Measurements from ENCODE around the gene PNPLA3.

The PNPLA3 gene

DNA sequence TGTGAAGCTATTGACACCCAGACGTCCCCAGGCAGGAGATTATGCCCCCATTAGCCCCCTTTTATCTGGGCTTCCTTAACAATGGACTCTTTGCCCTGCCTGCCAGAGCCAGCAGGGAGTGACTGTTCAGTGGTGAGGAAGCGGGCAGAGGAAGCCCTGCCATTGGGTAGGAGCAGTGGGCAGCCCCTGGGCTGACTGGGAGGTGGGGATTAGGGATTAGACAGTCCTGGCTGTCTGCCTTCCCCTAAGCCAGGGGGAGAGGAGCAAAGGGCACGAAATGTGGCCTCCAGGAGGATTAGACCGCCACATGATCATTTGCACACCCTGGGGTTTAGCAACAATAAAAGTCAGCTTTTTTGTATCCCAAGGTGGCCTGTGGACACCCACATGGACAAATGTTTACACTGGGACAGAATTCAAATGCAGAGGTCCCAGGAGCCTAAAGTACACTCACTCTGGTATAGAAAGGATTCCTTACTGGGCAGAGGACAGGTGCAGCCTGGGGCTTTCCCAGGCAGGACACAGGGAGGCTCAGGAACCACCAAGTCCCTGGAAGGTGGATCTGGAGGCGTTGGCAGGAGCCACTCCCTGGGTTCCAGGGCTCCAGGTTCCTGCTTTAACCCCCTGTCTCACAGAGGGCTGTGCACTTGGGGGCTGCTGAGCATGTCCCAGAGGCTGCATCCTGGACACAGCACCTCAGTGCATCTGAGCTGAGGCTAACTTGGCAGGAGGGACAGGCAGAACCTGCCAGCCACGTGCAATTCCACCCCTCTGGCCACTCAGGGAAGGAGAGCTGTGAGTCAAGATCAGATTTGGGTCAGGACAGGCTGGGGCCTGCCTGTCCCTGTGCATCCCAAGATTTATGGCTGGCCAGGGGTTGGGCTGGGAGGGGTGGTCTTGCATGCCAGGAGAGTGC lies 2.1 kb downstream of the PNPLA3 start:
- no peak for DNase-seq

DNA sequence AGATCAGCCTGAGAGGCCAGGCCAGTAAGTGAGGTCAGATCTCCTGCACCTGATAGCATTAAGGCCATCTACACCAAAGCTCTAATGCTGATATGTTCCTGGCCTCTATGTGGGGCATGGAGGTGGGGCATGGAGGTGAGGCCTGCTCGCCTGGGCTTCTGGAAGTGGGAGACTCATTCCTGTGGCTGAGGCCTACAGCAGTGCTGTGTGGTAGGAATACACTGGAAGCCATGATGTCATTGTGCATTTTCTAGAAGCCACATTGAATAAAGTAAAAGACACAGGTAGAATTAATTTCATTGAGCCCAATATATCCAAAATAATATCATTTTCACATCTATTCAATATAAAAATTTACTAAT lies 2.7 kb downstream of the PNPLA3 start:
- no peak for DNase-seq

DNA sequence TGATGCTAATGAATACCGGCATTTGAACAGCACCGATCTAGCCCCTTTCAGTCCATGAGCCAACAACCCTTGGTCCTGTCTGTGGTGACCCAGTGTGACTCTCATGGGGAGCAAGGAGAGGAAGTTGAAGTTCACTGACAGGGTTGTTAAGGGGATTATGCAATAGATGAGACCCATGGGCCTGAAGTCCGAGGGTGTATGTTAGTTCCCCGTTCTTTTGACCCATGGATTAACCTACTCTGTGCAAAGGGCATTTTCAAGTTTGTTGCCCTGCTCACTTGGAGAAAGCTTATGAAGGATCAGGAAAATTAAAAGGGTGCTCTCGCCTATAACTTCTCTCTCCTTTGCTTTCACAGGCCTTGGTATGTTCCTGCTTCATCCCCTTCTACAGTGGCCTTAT lies 4.9 kb downstream of the PNPLA3 start:
- peak in 1 of 2 donors; percentile 27 for DNase-seq

DNA sequence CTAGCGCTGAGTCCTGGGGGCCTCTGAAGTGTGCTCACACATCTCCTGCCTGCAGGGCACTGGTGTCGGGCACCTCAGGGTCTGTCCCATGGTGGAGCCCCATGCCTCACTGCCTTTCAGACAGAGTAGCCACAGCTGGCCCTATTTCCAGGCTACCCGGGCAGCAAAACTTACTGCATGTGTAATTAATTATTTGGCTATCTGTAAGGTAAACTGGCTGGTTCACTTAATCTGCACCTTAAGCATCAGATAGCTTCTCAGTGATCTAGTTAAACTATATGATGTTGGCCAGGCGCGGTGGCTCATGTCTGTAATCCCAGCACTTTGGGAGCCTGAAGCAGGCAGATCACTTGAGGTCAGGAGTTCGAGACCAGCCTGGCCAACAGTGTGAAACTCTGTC lies 5.3 kb downstream of the PNPLA3 start:
- DNase-seq: no peak

DNA sequence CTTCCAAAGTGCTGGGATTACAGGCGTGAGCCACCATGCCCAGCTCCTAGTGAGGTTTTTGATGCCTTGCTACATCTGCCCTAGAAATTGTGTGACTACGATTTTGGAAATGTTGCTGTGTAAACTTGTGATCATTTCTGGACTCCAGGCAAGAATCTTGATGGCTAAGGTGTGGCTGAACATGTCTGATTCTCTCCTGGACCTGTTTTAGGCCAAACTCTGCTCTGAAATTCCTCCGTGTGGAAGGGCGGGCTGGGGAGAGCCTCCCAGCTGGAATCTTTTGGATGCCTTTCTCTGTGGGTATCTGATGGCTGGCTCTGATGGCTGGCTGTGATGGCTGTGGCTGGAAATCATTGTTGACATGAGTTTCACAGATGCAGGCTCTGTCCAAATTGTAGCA lies 8.2 kb downstream of the PNPLA3 start:
- no peak for DNase-seq

DNA sequence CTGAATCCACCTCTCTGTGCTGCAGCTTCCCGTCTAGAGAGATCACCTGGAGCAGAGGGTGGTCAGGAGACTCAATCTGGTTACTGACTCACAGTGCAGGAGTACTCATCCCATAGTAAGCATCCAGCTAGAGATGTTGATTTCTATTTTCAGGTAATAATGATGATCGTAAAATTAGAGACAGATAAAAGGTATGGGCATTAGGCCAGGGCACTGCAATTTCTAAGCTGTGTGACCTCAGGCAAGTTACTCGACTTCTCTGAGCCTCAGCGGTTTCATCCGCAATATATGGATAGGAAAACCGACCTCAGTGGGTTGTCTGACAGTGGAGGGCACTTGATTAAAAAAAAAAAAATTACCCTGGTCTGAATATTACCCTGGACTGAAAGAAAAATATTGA lies 17.8 kb downstream of the PNPLA3 start:
- DNase-seq: no peak

DNA sequence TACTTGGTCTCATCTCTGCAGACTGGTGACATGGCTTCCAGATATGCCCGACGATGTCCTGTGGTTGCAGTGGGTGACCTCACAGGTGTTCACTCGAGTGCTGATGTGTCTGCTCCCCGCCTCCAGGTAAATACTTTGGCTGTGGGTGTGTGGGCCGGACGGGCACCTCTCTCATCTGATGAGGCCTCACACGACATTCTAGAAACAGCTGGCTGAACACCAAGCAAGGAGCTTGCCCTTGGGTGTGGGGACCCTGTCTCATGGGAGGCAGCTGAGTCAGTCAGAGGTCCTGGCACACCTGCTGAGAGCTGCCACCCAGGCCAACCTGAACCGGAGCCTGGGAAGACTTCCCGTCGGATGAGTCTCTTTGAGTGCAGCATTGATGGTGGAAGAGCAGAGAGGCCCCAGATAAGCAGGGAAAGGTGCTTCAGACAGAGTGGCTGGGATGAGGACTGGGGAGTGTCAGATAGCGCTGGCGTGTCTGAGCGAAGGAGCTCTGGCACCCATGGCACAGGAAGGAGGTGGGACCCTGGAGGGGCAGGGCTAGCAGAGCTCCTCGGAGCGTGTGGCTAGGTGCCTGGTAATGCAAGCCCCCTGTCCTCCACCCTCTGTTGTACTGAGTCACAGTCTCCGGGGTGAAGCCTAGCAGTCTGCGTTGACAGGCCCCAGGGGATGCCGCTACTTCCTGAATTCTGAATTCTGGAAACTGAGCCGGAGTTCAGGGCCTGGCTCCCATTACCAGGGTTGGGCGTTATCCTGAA lies 21.2 kb downstream of the PNPLA3 start:
- no peak for DNase-seq

DNA sequence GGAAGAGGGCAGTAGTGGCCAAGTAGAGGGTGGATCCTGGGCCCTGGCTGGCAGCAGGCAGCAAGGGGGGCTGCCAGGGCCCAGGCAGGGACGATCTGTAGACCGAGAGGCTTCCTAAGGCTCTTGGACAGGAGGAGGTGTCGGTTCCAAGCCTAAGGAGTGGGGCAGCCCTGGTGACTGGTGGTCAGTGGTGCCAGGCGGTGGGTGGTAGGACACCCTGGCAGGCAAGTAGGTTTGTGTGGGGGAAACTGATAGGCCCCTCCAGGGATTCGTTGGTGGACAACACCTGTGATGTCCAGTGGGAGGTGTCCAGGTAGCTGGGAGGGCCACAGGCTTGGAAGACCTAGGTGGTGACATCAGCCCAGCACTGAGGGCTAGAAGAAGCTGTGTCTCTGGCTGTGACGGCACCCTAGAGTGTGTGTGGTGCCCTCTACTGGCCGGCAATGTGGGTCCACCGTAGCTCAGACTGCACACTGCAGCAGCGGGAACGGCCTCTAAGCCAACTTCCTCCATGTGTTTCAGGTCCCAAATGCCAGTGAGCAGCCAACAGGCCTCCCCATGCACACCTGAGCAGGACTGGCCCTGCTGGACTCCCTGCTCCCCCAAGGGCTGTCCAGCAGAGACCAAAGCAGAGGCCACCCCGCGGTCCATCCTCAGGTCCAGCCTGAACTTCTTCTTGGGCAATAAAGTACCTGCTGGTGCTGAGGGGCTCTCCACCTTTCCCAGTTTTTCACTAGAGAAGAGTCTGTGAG lies 22.2 kb downstream of the PNPLA3 start:
- DNase-seq: peak; percentile 62 to 67

DNA sequence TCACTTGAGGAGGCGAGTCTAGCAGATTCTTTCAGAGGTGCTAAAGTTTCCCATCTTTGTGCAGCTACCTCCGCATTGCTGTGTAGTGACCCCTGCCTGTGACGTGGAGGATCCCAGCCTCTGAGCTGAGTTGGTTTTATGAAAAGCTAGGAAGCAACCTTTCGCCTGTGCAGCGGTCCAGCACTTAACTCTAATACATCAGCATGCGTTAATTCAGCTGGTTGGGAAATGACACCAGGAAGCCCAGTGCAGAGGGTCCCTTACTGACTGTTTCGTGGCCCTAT lies 22.7 kb downstream of the PNPLA3 start:
- no peak for DNase-seq

DNA sequence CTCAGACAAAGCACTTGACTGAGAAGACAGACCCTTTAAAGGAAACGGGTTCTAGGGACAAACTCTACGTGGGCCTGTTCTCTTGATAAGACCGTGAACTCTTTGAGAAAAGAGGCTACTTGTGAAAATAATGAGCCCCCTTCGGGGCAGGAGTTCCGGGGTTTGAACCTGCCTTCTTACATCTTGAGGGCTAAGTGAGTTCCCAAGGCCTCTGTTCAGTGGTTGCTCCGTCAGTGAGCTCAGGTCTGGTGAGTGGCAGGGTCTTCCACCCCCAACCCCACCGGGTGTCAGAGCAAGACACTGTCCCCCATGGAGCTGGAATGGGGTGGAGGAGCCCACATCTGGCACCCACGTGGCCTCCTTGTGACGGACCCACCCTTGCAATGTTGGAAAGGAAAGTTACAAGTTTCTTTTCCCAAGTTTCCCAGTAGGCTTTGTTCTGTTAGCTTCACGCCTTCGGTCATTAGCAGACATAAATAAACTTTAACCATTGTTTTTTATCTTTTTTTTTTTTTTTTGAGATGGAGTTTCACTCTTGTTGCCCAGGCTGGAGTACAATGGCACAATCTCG lies 25.3 kb downstream of the PNPLA3 start:
- no peak for DNase-seq

DNA sequence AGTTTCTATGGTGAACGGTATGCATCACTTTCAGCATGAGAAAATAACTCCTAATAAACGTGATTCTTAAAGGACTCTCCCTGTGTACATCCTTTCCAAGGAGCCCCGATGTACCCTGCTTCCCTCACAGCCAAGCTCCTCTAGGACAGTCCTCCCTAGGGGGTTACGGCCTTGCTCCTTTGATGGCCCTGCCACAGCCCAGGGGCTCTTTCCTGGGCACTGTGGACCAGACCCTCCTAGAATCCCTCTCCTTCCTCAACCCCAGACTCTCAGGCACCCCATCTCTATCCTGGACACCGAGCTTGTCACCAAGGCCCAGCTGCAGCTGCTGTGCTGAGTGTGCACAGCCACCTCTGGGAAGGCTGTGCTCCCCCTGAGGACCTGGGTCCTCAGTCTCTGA lies 27.8 kb downstream of the PNPLA3 start:
- no peak for DNase-seq

DNA sequence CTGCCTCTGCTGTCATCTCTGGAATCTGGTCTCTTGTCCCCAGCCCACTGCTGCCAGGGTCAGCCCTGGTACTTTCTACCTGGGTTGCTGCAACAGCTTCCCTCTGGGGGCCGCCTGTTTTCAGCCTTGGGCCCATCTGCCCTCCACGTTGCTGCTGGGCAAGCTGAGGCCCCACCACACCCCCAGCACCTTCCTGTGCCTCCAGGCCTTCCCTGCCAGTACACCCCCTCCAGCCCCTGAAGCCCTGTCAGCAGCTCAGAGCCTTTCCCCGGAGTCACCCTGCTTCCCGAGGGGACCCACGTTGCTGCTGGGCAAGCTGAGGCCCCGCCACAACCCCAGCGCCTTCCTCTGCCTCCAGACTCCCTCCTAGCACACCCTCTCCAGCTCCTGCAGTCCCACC lies 28.4 kb downstream of the PNPLA3 start:
- DNase-seq: no peak

DNA sequence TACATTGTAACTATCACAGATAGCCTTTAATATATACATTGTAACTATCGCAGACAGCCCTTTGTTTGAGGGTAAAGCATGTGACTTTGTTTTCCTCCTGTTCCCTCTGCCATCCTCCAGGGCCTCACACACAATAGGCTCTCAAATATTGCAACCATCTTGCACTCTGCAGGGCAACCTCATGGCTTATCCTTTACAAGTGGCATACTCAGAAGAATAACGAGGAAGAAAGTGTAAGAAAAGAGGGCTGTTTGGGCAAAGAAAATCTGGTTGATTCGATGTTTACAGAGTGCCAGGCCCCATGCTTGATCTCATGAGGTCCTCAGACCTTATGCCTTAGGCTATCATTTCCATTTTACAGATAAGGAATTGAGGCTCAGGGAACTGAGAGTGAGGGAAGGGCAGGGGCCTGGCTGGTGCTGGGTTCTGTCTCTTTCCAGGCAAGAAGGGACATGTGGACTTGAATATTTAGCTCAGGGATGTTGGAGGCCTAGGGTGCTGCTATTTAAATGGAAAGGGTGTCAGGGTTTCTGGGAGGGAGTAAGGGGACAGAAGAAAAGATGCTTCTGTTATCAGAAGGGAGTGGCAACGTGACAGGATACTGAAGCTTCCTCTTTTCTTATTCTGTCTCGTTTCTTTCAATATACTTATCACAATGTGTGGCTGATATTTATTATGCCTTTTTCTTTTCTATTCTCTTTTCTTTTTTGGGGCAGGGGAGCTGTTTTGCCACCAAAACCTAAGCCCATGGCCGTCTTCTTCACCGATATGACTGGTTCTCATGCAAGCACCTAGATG lies 30.6 kb downstream of the PNPLA3 start:
- no peak for DNase-seq

DNA sequence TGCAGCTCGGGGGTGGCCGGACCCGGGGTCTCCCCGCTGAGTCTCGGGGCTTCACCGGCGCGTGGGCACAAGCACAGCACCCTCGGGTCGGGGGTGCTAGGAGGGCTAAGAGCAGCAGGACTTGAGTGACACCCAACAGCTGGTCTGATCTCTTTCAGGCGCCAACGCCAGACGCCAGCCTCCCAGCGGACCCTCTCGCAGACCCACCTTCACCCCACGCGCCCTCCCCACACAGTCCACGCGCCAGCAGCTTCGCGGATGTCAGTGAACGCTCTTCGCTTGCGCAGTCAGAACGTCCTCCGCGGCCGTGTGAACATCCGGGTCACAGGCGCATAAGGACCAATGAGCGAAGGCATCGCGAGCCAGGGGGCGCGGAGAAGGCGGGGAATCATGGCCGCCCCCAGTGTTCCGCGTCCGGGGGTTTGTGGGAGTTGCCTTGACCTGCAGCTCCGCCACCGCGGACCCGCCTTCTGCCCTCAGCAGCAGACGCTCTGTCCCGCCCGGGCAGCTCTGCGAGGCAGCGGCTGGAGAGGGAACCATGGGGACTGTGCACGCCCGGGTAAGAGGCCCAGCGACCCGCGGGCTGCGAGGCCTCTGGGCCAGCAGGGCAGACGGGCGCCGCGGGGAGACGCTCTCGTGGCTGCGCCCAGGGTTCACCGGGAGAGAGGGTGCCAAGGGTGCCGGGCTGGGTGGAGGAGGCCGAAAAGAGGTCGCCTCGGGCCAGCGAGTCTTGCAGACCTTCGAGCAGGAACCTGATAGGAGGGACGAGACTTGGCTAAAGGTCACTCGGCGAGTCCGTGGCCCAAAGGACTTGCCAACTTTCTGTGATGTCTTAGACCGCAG lies 31.7 kb downstream of the PNPLA3 start, which contains the start of gene SAMM50:
Gene SAMM50 (plus strand): TSS at position 403 of the 843 bp plus-strand sequence. CDS start 136 bp downstream, at position 539.
- peak; percentile 90 to 93 for DNase-seq

DNA sequence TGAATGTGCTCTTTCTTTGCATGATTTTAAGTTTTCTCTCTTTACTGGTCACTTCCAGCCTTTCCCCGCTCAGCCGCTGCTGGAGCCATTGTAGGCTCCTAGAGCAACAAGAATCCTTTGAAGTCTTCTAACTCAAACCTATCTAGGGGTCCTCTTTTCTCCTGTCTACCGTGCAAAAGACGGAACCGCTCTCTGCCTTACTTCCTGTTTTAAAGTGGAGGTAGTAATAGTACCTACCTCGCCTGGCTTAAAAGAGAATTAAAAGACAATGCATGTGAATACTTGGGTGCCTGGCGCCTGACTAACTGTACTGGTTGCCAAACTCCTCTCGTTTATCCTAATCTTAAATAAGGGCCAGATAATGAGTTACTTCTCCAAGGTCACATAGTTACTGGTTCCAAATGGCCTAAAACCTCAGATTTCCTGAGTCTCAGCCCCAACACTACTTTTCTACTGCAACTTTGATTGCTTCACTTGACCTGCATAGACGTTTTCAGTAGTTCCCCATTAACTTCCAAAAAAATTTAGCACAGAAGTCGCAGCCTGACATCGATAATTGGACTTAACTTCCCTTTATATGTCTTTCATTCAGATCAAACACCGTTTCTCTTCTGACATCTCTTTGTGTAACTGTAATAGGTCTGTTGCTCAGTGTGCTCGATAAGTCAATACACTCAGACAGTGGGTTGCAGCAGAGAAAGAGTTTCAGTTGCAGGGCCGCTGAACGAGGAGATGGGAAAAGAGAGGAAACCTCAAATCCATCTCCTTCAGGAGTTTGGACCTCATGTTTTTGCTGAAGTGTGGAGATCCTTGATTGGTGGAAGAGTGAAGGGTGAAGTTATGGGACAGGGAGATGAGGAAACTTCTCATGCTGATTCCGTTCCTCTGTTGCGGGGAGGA lies 32.5 kb downstream of the PNPLA3 start:
- peak in 1 of 2 donors; percentile 19 for DNase-seq

DNA sequence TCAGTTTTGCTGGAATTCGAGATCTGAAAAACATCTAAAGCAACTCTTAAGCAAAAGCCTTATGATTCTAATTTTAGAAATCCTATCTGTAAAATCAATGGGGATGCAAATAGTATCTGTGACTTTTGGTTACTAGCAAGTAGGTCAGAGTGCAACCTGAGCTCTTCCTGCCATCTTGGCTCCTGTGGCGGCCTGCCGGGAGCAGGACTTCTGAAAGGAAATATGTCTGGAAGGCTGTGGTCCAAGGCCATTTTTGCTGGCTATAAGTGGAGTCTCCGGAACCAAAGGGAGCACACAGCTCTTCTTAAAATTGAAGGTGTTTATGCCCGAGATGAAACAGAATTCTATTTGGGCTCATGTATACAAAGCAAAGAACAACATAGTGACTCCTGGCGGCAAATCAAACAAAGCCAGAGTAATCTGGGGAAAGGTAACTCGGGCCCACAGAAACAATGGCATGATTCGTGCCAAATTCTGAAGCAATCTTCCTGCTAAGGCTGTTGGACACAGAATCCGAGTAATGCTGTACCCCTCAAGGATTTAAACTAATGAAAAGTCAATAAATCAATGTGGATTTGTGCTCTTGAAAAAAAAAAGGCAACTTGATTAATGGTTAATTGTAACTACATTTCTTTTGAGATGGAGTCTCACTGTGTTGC lies 33.3 kb downstream of the PNPLA3 start:
- DNase-seq: no peak

DNA sequence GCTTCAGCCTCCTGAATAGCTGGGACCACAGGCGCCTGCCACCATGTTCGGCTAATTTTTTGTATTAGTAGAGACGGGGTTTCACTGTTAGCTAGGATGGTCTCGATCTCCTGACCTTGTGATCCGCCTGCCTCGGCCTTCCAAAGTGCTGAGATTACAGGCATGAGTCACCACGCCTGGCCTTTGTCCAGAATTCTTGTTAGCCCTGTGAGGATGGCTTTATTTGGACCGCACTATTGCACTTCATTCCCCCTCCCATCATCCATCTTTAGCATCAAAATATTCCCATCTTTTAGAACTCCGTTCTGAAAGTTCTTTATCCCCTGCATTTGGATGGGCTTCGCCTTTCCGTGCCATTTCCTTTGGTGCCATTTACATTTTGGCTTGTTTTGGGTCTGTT lies 34.3 kb downstream of the PNPLA3 start:
- DNase-seq: no peak

DNA sequence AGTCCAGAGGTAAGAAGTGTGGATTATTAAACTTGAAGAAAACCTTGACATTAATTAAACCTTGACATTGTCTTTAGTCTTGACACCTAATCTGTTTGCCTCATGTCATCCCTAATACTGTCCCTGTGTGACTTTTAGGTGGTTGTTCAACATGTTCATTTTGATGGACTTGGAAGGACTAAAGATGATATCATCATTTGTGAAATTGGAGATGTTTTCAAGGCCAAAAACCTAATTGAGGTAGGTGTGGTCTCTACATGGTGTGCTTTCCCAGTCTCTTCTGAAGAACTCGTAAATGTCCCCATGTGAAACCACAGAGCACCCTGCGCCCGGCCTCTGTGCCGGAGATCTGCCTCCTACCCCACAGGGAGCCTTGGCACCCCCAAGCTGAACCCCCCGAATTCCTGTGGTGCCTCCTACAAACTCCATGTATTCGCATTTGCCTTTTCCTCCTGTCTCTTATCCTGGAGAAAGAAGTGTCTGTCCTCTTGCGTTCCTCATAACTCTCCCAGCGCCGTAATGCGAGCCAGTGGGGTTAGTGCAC lies 40.8 kb downstream of the PNPLA3 start:
- DNase-seq: no peak

DNA sequence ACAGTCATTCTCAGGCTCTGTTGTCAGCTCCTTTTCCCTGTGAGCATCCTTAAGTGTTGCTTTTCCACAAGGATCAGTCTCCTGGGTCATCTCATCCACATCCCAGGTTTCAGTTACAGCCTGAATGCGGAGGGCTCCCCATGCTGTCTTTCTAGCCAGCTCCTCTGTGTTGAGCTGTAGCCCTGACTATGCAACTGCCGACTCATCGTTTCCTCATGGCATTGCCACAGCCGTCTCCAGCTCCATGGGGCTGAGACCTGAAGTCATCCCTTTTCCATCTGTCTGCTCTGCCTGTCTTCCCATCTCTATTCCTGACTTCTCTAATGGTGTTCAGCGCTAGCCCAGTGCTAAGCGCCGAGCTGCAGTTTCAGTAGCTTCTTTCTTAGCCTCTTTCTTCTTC lies 43.5 kb downstream of the PNPLA3 start:
- no peak for DNase-seq

All from CD4-positive, alpha-beta T cell treated with Interleukin-4 for 1 hour (primary cell).